Loucy (cell line): ENCODE results near the gene ACVRL1.

Experiments
- EZH2phosphoT487 ChIP-seq: fragments of 200-600 bp; IDR thresholded peaks from 2 replicates; pipeline ENCODE4 v1.6.1; 2018; ENCODE audit warnings: antibody characterized with exemption, mild to moderate bottlenecking, moderate library complexity, borderline replicate concordance
- TF ChIP-seq, protein P1 (sequence below): fragments of 200-600 bp; sonication (generic); conservative IDR thresholded peaks from 2 replicates; pipeline ENCODE4 v1.5.1; 2014; ENCODE audit warnings: mild to moderate bottlenecking, antibody characterized with exemption, low read length

DNA sequence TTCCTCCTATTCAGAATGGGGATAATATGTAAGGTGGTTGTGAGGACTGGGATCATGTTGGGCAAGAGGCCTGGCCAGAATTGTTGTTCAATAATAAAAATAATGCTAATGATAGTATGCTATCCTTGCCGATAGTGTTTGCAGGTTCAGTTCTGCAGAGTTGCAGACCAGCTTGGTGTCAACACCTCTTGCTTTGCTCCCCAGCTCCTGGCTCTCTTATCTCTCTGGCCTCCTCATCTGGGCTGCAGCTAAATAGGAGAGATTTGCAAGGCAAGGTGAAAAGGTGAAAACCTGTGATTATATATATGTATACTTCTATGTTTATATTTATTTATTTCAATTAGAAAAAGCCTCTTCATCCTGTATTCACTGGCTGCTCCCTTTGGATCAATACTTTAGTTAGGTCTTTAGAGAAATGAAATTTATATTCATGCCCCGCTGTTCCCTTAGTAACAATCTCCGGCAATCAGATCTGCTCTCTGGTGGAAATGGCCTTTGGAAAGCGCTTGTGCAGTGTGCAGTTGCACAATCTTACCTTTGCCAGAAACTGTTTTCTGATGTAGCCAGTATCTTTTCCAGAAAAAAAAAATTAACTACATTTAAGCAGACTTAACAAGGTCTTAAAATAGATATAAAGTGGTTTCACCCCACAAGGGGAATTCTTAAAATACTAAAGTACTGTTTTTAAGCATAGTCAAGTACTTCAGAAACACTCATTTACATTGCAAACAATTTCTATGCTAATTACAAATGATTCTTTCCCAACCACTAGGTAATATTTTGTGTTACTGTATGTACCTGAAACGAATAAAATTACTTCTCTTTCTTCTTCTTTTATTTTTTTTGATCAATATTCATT, 25.1 kb downstream of the ACVRL1 start:
- TF ChIP-seq, protein P1, sequence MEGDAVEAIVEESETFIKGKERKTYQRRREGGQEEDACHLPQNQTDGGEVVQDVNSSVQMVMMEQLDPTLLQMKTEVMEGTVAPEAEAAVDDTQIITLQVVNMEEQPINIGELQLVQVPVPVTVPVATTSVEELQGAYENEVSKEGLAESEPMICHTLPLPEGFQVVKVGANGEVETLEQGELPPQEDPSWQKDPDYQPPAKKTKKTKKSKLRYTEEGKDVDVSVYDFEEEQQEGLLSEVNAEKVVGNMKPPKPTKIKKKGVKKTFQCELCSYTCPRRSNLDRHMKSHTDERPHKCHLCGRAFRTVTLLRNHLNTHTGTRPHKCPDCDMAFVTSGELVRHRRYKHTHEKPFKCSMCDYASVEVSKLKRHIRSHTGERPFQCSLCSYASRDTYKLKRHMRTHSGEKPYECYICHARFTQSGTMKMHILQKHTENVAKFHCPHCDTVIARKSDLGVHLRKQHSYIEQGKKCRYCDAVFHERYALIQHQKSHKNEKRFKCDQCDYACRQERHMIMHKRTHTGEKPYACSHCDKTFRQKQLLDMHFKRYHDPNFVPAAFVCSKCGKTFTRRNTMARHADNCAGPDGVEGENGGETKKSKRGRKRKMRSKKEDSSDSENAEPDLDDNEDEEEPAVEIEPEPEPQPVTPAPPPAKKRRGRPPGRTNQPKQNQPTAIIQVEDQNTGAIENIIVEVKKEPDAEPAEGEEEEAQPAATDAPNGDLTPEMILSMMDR = no peak
- TF ChIP-seq EZH2phosphoT487 = no peak
